Heart left ventricle (tissue), 16 donors: ENCODE data around the gene RHO. TPM values are rescaled to one million over a fixed set of nuclear protein-coding genes. Genes with fewer than 3 reads are reported as not detected.

Experiments
- ATAC-seq, 4 donors: fragments of 200-7000 bp; cut with Tn5 transposase; one replicate each; pipeline ENCODE4 v1.9.1; 2020 to 2022; ENCODE audit warnings: moderate library complexity in 4 of 4, mild to moderate bottlenecking in 3 of 4, moderate number of reproducible peaks in 1 of 4
- DNase-seq, 5 donors: peaks; one replicate each; pipeline ENCODE4 v3.0.0-alpha.2; 2020
- H3K27ac ChIP-seq, 12 donors: fragments of 200-600 bp; sonication (generic) in 4 of 12; one replicate each; pipeline versions ENCODE4 v1.5.0 to v1.8.0; 2016 to 2022; ENCODE audit warnings: mild to moderate bottlenecking in 2 of 12
- H3K27me3 ChIP-seq, 9 donors: fragments of 200-600 bp; sonication (generic) in 2 of 9; one replicate each; pipeline versions ENCODE4 v1.5.1 to v1.8.0; 2016 to 2022; ENCODE audit warnings: mild to moderate bottlenecking in 3 of 9
- H3K36me3 ChIP-seq, 9 donors: fragments of 200-600 bp; sonication (generic) in 2 of 9; one replicate each; pipeline versions ENCODE4 v1.5.0 to v1.8.0; 2018 to 2022; ENCODE audit warnings: mild to moderate bottlenecking in 2 of 9
- H3K4me1 ChIP-seq, 12 donors: fragments of 200-600 bp; sonication (generic) in 4 of 12; one replicate each; pipeline versions ENCODE4 v1.5.0 to v1.8.0; 2016 to 2022; ENCODE audit warnings: mild to moderate bottlenecking in 3 of 12
- H3K4me3 ChIP-seq, 12 donors: fragments of 200-600 bp; sonication (generic) in 4 of 12; one replicate each; pipeline versions ENCODE4 v1.5.0 to v1.8.0; 2017 to 2022; ENCODE audit warnings: mild to moderate bottlenecking in 9 of 12, moderate library complexity in 4 of 12
- H3K9me3 ChIP-seq, 12 donors: fragments of 200-600 bp; sonication (generic) in 4 of 12; one replicate each; pipeline versions ENCODE4 v1.5.0 to v1.8.0; 2016 to 2022; ENCODE audit warnings: mild to moderate bottlenecking in 1 of 12
- POLR2A ChIP-seq, 2 donors: fragments of 450-650 bp; IDR thresholded peaks; one replicate each; pipeline ENCODE4 v1.6.1; 2017; ENCODE audit warnings: antibody characterized with exemption in 2 of 2, mild to moderate bottlenecking in 2 of 2, moderate library complexity in 2 of 2
- WGBS, 4 donors: extraction: QIAGEN DNeasy Blood & Tissue Kit in 2 of 4; methylation state at CpG; one replicate each; pipeline versions ENCODE4 v1.1.5 to v1.1.7; 2013 to 2018; 5-methylcytosine and 5-hydroxymethylcytosine counted together
- intact Hi-C, 10 donors: fragments of 100-400 bp; cut with DNase I; formaldehyde crosslinking; loops; one replicate each; pipeline versions ENCODE4 v1.11.1 to v1.14.2; 2022
- polyA plus RNA-seq, 2 donors: library from polyadenylated mRNA; stranded (reverse); fragments of 200-250 nt; gene quantifications; one replicate each; pipeline ENCODE4 v1.2.3, GENCODE V29; 2013
- total RNA-seq, 9 donors: library from RNA; depleted of rRNA in 2 of 9; stranded (reverse); fragments of >200 nt in 2 of 9; fragmentation: NEBNext Ultra II Directional in 3 of 9; extraction: Animal tissue kit (Norgen Biotek cat#: 25700) in 3 of 9; gene quantifications; one replicate each; pipeline versions ENCODE4 v1.1.0 to v1.2.4, GENCODE V29; 2016 to 2023
- TF ChIP-seq, protein P1 (sequence below), 12 donors: fragments of 200-600 bp; sonication (generic) in 4 of 12; IDR thresholded peaks; one replicate each; pipeline versions ENCODE4 v1.5.0 to v1.8.0; 2018 to 2022; ENCODE audit warnings: antibody characterized with exemption in 12 of 12, mild to moderate bottlenecking in 5 of 12
- donor health status: ischemic (EF 13 %, LVEDD 7.1; RV severe dilation, severe dysfunction).
- donor health status: healthy with polysubstance abuse.
- donor health status: DM: no; HTN: yes; CAD: no.
- donor health status: DM: no; HTN: no; CAD: no.
- donor health status: ischemic (EF 25% LVEDD 6.9; RV normal size, moderate dysfunction).
- donor health status: ischemic (EF 25% LVEDD 5.7; RV mildly dilated, moderate dysfunction).
- donor health status: healthy.
- donor health status: DM: yes; HTN: yes; CAD: no.
- donor health status: ischemic (EF 35%, LVEDD 5.7; RV mildly dilated, moderate dysfunction).
- donor health status: nonischemic (EF 11% LVEDD 7.7; RV severe dilation, severe dysfunction).
- donor health status: DM: yes; HTN: yes; CAD: no.
- donor health status: PGD.
- donor health status: ischemic (EF 29% LVEDD 5.4; RV normal size, mild dysfunction).
- donor health status: nonischemic (EF 23%, LVEDD 6.1; RV moderate dilation, normal function).

The RHO gene
- total and polyA plus RNA-seq, 11 donors, result 0.08 TPM; not detected in 10

DNA sequence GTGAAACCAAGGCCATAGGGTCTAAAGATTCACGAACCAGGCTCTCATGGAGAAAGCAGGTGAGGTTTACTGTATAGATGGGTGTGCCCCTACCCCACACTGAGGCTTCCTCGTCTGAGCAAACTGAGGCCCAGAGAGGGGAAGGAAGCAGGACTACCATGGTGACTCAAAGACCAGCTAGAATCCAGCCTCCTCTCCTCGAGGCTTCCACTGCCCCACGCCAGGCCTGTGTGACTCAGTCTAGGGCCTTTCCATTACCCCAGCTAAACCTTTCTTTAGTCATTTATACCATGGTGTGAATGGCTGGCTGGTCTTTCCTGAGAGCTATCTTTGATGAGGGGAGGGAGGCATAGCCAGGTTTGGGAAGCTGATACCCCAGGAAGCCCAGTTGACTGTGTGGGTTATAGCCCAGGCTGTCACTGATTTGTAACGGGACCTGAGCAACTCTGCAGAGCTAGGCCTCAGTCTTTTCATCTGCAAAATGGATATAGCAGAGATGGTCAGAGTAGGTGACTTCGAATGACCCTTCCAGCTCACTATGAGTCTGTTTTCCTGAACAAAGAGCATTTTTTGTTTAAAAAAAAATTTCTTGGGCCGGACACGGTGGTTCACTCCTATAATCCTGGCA is 3.0 kb upstream of the RHO start:
- ATAC-seq (no peak), DNase-seq (no peak)
- intact Hi-C loops, result no loop called here
- Histone ChIP-seq H3K4me1 (peaks cover 0 to 27% (median 6%) of the 10 kb centered on the region in 12 donors), H3K27me3 (no peaks in the 10 kb centered on the region), H3K27ac (peak overlapping the region in 1 of 12 donors; percentile 37), H3K4me3 (no peak overlapping the region), H3K36me3 (no peaks in the 10 kb centered on the region), H3K9me3 (no peaks in the 10 kb centered on the region)
- TF ChIP-seq, protein P1, sequence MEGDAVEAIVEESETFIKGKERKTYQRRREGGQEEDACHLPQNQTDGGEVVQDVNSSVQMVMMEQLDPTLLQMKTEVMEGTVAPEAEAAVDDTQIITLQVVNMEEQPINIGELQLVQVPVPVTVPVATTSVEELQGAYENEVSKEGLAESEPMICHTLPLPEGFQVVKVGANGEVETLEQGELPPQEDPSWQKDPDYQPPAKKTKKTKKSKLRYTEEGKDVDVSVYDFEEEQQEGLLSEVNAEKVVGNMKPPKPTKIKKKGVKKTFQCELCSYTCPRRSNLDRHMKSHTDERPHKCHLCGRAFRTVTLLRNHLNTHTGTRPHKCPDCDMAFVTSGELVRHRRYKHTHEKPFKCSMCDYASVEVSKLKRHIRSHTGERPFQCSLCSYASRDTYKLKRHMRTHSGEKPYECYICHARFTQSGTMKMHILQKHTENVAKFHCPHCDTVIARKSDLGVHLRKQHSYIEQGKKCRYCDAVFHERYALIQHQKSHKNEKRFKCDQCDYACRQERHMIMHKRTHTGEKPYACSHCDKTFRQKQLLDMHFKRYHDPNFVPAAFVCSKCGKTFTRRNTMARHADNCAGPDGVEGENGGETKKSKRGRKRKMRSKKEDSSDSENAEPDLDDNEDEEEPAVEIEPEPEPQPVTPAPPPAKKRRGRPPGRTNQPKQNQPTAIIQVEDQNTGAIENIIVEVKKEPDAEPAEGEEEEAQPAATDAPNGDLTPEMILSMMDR (IDR thresholded peaks at IDR 0.05), result no peak
- TF ChIP-seq POLR2A (IDR thresholded peaks at IDR 0.05), result no peak
- 87 to 90% (median 89%) methylated on average over 8 of the region's 8 CpGs for WGBS, 4 donors

DNA sequence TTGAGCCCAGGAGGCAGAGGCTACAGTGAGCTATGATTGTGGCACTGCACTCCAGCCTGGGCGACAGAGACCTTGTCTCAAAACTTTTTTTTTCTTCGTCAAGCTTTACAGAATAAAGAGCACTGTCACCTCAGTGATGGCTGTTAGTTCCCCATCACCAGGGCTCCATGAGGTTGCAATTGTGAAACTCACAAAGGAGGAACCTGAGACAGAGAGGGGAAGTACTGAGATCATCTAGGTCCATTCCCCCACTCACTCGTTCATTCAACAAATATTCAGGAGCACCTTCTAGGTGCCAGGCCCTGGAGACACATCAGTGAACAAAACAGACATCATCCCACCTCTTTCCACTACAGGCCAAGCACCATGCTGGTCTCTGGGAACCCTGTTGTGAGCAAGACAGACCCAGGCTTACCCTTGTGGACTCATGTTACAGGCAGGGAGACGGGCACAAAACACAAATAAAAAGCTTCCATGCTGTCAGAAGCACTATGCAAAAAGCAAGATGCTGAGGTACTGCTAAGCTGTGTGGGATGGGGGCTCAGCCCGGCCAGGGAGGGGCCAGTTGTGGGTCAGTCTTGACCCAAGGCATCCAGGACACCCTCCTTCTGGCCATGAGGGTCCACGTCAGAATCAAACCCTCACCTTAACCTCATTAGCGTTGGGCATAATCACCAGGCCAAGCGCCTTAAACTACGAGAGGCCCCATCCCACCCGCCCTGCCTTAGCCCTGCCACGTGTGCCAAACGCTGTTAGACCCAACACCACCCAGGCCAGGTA is 2.1 kb upstream of the RHO start:
- intact Hi-C loops, result no loop called here
- Histone ChIP-seq H3K36me3 (no peaks in the 10 kb centered on the region), H3K27ac (peak overlapping the region in 1 of 12 donors; percentile 37), H3K4me3 (no peak overlapping the region), H3K9me3 (no peaks in the 10 kb centered on the region), H3K27me3 (no peaks in the 10 kb centered on the region), H3K4me1 (peaks cover 0 to 27% (median 7%) of the 10 kb centered on the region in 12 donors)
- TF ChIP-seq POLR2A (IDR thresholded peaks at IDR 0.05), result no peak
- TF ChIP-seq, protein P1 (IDR thresholded peaks at IDR 0.05), result no peak
- ATAC-seq, result peak in 1 of 4 donors; percentile 54
- WGBS, 4 donors, result 85 to 93% (median 89%) methylated on average over 12 of the region's 12 CpGs
- no peak for DNase-seq

DNA sequence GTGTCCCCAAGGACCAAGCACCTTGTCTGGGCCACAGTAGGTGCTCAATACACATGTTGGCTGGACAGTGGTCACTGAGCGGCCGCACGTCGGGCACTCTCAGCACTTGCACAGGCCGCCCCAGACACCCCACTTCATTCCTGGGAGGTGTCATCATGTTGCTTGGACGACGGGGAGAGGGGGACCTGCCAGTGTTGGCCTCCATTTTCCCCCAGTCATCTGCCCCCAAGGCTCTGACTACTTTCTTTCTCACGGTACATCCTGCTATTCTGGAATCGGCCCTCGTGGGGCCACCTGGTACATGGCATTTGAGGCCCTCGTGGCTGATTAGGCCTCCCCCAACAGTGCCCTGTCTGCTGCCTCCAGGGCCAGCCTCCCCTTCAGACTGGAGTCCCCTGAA is 1.2 kb upstream of the RHO start:
- DNase-seq (no peak), ATAC-seq (no peak)
- Histone ChIP-seq H3K4me3 (no peak overlapping the region), H3K36me3 (no peaks in the 10 kb centered on the region), H3K27me3 (no peaks in the 10 kb centered on the region), H3K27ac (no peak overlapping the region), H3K4me1 (peaks cover 0 to 27% (median 7%) of the 10 kb centered on the region in 12 donors), H3K9me3 (no peaks in the 10 kb centered on the region)
- TF ChIP-seq, protein P1 (IDR thresholded peaks at IDR 0.05), result no peak
- TF ChIP-seq POLR2A (IDR thresholded peaks at IDR 0.05), result no peak
- intact Hi-C loops, result no loop called here
- WGBS, 4 donors, result 85 to 93% (median 93%) methylated on average over 11 of the region's 11 CpGs

DNA sequence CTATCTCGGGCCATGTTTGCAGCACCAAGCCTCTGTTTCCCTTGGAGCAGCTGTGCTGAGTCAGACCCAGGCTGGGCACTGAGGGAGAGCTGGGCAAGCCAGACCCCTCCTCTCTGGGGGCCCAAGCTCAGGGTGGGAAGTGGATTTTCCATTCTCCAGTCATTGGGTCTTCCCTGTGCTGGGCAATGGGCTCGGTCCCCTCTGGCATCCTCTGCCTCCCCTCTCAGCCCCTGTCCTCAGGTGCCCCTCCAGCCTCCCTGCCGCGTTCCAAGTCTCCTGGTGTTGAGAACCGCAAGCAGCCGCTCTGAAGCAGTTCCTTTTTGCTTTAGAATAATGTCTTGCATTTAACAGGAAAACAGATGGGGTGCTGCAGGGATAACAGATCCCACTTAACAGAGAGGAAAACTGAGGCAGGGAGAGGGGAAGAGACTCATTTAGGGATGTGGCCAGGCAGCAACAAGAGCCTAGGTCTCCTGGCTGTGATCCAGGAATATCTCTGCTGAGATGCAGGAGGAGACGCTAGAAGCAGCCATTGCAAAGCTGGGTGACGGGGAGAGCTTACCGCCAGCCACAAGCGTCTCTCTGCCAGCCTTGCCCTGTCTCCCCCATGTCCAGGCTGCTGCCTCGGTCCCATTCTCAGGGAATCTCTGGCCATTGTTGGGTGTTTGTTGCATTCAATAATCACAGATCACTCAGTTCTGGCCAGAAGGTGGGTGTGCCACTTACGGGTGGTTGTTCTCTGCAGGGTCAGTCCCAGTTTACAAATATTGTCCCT is 1.2 kb downstream of the RHO start:
- DNase-seq, result no peak
- Histone ChIP-seq H3K4me3 (no peak overlapping the region), H3K4me1 (peaks cover 0 to 27% (median 7%) of the 10 kb centered on the region in 12 donors), H3K27ac (no peak overlapping the region), H3K27me3 (no peaks in the 10 kb centered on the region), H3K9me3 (no peaks in the 10 kb centered on the region), H3K36me3 (no peaks in the 10 kb centered on the region)
- no peak for ATAC-seq
- no peak for TF ChIP-seq POLR2A (IDR thresholded peaks at IDR 0.05)
- TF ChIP-seq, protein P1 (IDR thresholded peaks at IDR 0.05), result no peak
- intact Hi-C loops, result no loop called here
- 70 to 78% (median 74%) methylated on average over 11 to 12 of the region's 12 CpGs for WGBS, 4 donors
